HG02759 (cell line): ENCODE measurements around the gene COL28A1.

ENCODE experiments used
- ATAC-seq: cut with Tn5 transposase; IDR thresholded peaks from one replicate; pipeline ENCODE4 v1.9.1; 2021; ENCODE audit warnings: mild to moderate bottlenecking, moderate library complexity; ENCODE audit not compliant: unreplicated experiment

Gene COL28A1

DNA sequence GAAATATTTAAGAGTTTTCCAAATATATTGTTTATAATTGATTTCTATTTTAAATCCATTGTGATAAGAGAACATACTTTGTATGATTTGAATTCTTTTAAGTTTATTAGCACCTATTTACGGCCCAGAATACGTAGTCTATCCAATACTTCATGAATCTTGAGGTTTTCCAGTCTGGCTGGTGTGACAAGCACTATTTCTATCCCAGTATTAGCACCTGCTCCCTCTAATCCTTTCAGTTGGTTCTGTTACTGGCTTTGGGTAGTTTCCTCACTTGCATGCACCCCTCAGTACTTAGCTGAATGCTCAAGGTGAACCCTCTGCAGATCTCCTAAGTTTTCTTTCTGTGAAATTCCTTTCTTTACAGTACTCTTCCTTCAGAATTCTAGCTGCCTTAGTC, 186.5 kb downstream of the COL28A1 start:
- no peak for ATAC-seq

GRCh38 chr7:7347045-7347444, 188.6 kb downstream of the COL28A1 start:
- ATAC-seq = no peak

DNA sequence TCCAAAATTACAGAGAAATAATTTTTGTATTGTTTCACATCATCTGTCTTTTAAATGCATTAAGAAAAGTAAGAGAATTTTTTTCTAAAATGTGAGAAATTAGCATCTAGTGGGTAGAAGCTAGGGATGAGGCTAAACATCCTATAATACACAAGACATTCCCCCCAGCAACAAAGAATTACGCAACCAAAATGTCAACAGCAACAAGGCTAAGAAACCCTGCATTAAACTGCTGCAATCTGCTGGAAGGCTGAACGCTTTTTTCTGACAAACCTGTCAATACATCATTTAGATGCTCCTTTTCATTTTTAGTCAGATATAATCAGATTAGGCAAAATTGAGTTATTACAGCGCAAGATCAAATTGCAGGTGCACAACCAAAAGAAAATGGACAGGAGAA, 191.1 kb downstream of the COL28A1 start:
- ATAC-seq = no peak

GRCh38 chr7:7335909-7336308, 199.8 kb downstream of the COL28A1 start:
- ATAC-seq = no peak

DNA sequence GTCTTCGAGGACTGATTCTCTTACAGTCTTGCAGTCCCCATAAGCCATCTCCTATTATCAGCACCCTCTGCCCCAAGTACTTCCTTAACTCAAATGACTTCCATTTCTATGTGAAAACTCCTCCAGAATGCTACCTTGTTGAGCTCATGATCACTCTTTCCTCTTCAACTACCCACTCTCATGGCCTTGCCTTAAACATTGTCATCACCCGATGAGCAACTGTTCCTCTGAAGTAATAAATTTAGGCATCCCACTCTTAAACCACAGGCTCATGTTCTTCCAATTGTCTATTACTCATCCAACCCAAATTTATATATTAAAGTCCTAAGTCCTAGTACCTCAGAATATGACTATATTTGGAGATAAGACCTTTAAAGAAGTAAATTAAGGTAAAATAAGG, 200.5 kb downstream of the COL28A1 start:
- no peak for ATAC-seq

DNA sequence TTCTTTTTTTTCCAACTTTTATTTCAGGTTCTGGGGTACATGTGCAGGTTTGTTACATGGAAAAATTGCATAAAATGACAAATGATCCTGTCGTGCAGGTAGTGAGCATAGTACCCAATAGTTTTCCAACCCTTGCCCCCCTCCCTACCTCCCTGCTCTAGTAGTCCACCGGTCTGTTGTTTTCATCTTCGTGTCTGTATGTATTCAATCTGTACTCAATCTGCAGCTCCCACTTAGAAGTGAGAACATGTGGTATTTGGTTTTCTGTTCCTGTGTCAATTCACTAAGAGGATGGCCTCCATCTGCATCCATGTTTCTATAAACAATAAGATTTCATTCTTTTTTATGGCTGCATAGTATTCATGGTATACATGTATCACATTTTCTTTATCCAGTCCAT, 202.1 kb downstream of the COL28A1 start:
- ATAC-seq = no peak

GRCh38 chr7:7331523-7331922, 204.2 kb downstream of the COL28A1 start:
- ATAC-seq = no peak

DNA sequence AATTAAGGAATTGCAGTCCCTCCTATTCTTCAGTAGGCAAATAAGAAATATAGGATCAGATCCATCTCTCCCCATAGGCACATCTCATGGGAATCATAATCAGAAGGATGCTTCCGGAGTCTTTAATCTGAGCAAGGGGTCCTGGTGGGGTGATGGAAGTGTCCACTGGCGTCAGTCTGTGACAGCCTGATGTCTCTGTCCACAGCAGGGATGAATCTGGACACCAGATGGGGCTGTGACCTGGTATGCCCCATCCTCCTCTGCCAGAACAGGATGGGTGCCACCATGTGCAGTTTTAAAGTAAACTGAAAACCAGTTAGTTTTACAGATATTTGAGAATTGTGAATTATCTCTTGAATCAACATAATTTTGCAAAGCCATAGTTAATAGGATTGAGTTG, 204.7 kb downstream of the COL28A1 start:
- ATAC-seq = no peak

GRCh38 chr7:7329326-7329725, 206.3 kb downstream of the COL28A1 start:
- ATAC-seq = no peak

GRCh38 chr7:7327423-7327822, 208.2 kb downstream of the COL28A1 start:
- ATAC-seq = no peak

- ATAC-seq = no peak
These were observed 211.0 kb downstream of the COL28A1 start for GRCh38 chr7:7324698-7325097.

- ATAC-seq = no peak
These were observed 211.8 kb downstream of the COL28A1 start for GRCh38 chr7:7323921-7324320.

DNA sequence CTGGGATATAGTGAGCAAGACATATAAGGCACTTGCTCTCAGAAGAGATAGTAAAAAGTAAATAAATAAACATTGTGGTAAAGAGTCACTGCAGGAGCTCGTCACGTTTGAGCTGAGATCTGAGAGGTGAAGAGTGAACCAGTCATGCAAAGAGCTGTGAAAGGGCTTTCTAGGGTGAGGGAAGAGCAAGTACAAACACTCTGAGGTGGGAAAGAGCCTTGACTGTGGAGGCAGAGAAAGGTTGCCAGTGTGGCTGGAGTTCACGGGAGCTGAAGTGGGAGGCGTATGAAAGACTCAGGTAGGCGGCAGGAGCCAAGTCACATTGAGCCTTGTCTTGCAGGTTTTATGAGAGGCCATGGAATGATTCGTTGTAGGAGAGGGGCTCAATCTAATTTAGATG, 212.3 kb downstream of the COL28A1 start:
- ATAC-seq = peak; percentile 57

GRCh38 chr7:7321681-7322080, 214.0 kb downstream of the COL28A1 start:
- peak; percentile 92 for ATAC-seq

DNA sequence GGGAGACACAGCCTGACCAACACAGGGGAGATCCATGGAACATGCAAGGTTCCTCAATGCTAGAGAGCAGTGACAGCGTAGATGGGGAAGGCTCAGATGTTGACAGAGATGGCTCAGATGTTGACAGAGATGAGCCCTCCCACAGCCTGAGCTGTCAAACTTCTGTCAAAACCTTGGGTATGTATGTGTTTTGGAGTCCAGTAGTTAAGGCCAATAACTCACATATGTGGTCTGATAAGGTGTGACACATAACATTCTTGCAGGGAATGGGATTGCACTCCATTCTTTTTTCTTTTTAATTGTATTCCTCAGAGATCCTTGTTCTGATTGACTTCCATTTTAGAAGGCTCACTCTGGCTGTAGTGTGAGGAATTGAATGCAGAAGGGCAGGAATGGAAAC, 217.1 kb downstream of the COL28A1 start:
- no peak for ATAC-seq

GRCh38 chr7:7317850-7318249, 217.8 kb downstream of the COL28A1 start:
- no peak for ATAC-seq

DNA sequence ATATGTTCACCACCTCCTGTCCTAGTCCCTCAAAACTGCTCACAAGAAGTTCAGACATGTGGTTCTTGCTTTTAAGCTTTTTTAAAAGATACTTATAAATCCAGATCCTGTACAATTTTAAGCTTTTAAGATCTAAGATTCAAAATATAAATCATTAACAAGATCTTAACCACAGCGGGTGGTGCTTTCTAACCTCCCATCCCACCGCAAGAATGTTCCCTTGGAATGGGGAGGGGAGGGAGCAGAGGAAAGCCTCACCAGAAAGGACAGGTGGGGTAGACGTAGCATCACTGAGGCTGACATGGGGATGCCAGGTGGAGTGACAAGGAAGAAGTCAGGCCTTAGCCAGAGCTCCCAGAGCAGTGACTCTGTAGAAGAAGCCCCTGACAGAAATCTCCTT, 219.8 kb downstream of the COL28A1 start:
- no peak for ATAC-seq

GRCh38 chr7:7312323-7312722, 223.3 kb downstream of the COL28A1 start:
- no peak for ATAC-seq

DNA sequence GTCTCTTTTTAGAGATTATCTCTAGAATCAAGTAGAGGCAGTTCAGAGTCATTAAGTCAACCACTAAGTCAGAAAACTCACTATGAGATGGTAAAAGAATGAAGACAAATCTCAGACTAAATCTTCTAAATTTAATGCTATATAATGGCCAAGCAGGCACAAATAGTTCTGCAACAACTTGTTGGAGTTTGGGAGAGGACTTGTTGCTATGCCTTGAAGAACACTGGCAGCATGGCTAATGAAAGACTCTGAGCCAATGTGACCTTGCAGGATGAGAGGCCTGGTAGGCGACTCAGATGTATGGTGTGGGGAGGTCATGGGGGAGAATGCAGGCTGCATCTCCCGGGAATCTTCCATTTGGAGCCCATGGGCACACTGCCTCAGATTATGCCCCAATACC, 224.7 kb downstream of the COL28A1 start:
- ATAC-seq = no peak

- no peak for ATAC-seq
These were observed 226.5 kb downstream of the COL28A1 start for GRCh38 chr7:7309203-7309602.
